ENCODE data around the gene RPL11.
"Not testable (repeated sequence)": the region's sequence is repeated elsewhere in the genome, so short reads cannot be mapped to it uniquely, and the experiment has no call there.

The RPL11 gene

DNA sequence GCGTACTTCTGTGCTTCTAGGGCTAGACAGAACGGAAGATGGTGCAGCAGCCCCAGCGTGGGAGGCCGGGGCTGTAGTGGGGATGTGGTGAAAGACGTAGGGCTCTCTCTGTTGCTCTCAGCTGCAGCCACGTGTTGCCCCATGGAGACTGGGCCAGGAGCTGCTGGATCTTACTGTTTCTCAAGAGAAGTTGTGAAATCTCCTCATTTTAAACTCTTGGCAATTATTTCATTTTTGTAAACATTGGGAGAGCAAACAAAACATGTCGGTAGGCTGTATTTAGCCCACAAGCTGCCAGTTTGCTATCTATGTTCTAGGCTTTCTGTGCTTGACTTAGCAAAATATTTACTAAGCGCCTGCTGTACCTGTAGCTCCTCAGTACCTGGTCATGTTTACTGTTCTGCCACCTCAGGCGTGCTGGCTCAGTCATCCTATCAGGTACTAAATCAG is 35.8 kb downstream of the RPL11 start:
- no peak overlapping the region for H3K4me3 ChIP-seq (replicated peaks; ENCODE audit: low read depth, low read length)
- TF ChIP-seq CTCF (IDR thresholded peaks at IDR 0.05; ENCODE audit: low read depth, low read length, missing control alignments) = no peak
- no peak for DNase-seq (ENCODE audit: extremely low read depth, low read depth)

- H3K4me3 ChIP-seq (replicated peaks; ENCODE audit: low read depth, low read length) = no peak overlapping the region
- no peak for TF ChIP-seq CTCF (IDR thresholded peaks at IDR 0.05; ENCODE audit: low read depth, low read length, missing control alignments)
- DNase-seq (ENCODE audit: extremely low read depth, low read depth) = no peak
Measured at GRCh38 chr1:23732363-23733224, 41.0 kb downstream of the RPL11 start.

- not testable (repeated sequence) for DNase-seq (ENCODE audit: extremely low read depth, low read depth); H3K4me3 ChIP-seq (replicated peaks; ENCODE audit: low read depth, low read length)
Measured at GRCh38 chr1:23733281-23733680, 41.7 kb downstream of the RPL11 start.

- no peak for TF ChIP-seq CTCF (IDR thresholded peaks at IDR 0.05; ENCODE audit: low read depth, low read length, missing control alignments)
- no peak for DNase-seq (ENCODE audit: extremely low read depth, low read depth)
Measured at GRCh38 chr1:23736437-23737134, 45.0 kb downstream of the RPL11 start.

GRCh38 chr1:23741609-23742008 is 50.0 kb downstream of the RPL11 start:
- DNase-seq (ENCODE audit: extremely low read depth, low read depth) = no peak
- TF ChIP-seq CTCF (IDR thresholded peaks at IDR 0.05; ENCODE audit: low read depth, low read length, missing control alignments) = no peak

More at GRCh38 chr1:23736437-23737134, 45.0 kb downstream of the RPL11 start:
- no peak overlapping the region for H3K4me3 ChIP-seq (replicated peaks; ENCODE audit: low read depth, low read length)

GRCh38 chr1:23742670-23743286 is 51.2 kb downstream of the RPL11 start:
- no peak for TF ChIP-seq CTCF (IDR thresholded peaks at IDR 0.05; ENCODE audit: low read depth, low read length, missing control alignments)
- no peak for DNase-seq (ENCODE audit: extremely low read depth, low read depth)
- peak overlapping the region; percentile 85 for H3K4me3 ChIP-seq (replicated peaks; ENCODE audit: low read depth, low read length)

More at GRCh38 chr1:23741609-23742008, 50.0 kb downstream of the RPL11 start:
- no peak overlapping the region for H3K4me3 ChIP-seq (replicated peaks; ENCODE audit: low read depth, low read length)
